ENCODE measurements around the gene ACVR1. TPM values are rescaled to one million over a fixed set of nuclear protein-coding genes. Genes with fewer than 3 reads are reported as not detected.

Gene ACVR1
- total RNA-seq, 1 experiment from 2014 or later = 17.1 TPM

DNA sequence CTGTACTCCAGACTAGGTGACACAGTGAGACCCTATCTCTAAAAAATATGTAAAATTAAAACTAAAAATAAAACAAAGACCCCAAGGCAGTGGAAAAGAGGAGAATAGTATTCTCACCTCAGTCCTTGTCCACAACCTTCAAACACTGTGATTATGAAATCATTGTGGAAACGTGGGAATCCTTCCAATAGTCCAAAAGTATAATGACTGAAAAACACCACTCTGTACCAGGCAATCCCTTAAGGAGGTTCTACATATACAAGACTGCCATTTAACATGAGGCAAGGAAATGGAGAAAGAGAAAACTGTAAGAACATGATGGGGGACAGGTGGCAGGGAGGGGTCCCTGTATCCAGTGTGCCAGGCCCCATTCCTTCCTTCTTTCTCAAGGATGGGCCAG is 66.1 kb downstream of the ACVR1 start:
- POLR2A ChIA-PET (ENCODE audit: low non-redundant PET) = no interaction called here
- no peak for DNase-seq (ENCODE audit: low spot score)
- BruUV-seq (replicated peaks) = no TSS peak
- H3K27me3 ChIP-seq (replicated peaks; ENCODE audit: insufficient read depth, low read depth, low read length, poor library complexity) = no peaks in the 10 kb centered on the region
- H3K27ac ChIP-seq (ENCODE audit: low read depth, low read length, poor library complexity, severe bottlenecking) = no peak overlapping the region
- H3K36me3 ChIP-seq (ENCODE audit: insufficient read depth, low read length, poor library complexity, severe bottlenecking) = no peaks in the 10 kb centered on the region
- CTCF ChIA-PET = no interaction called here
- H3K4me1 ChIP-seq (ENCODE audit: insufficient read depth, low read length, poor library complexity, severe bottlenecking) = peaks cover 21% of the 10 kb centered on the region
- H3K4me3 ChIP-seq (ENCODE audit: low read depth, low read length, poor library complexity, severe bottlenecking) = no peak overlapping the region
- intact Hi-C loops (cut with micrococcal nuclease; ENCODE audit: unreplicated experiment) = no loop called here
- TF ChIP-seq, protein P1, sequence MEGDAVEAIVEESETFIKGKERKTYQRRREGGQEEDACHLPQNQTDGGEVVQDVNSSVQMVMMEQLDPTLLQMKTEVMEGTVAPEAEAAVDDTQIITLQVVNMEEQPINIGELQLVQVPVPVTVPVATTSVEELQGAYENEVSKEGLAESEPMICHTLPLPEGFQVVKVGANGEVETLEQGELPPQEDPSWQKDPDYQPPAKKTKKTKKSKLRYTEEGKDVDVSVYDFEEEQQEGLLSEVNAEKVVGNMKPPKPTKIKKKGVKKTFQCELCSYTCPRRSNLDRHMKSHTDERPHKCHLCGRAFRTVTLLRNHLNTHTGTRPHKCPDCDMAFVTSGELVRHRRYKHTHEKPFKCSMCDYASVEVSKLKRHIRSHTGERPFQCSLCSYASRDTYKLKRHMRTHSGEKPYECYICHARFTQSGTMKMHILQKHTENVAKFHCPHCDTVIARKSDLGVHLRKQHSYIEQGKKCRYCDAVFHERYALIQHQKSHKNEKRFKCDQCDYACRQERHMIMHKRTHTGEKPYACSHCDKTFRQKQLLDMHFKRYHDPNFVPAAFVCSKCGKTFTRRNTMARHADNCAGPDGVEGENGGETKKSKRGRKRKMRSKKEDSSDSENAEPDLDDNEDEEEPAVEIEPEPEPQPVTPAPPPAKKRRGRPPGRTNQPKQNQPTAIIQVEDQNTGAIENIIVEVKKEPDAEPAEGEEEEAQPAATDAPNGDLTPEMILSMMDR (conservative IDR thresholded peaks at IDR 0.05; ENCODE audit: low read depth, low read length) = no peak
- no peak for TF ChIP-seq EZH2 (IDR thresholded peaks at IDR 0.05; ENCODE audit: borderline replicate concordance, low read depth, low read length, poor library complexity, severe bottlenecking)
- no peaks in the 10 kb centered on the region for H3K9me3 ChIP-seq (ENCODE audit: low read depth, low read length, poor library complexity, severe bottlenecking)

DNA sequence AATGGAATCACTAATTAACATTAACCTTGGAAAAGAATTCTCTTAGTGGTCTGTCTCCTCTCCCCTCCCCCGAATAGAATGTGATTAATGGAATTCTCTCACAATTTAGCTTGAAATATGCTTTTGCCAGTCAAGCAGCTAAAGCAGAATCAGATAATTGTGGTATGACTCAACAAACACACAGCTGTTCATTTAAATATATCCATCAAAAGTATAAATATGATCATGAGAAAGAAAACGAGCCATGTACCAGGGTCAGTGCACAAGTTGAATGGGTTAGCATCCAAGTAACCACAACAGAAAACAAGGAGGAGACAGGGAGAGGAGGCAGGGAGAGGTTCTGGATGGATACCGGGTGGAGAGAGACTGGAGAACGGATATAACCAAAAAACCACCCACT is 66.9 kb downstream of the ACVR1 start:
- CTCF ChIA-PET = no interaction called here
- H3K36me3 ChIP-seq (ENCODE audit: insufficient read depth, low read length, poor library complexity, severe bottlenecking) = no peaks in the 10 kb centered on the region
- intact Hi-C loops (cut with micrococcal nuclease; ENCODE audit: unreplicated experiment) = no loop called here
- BruUV-seq (replicated peaks) = no TSS peak
- peaks cover 21% of the 10 kb centered on the region for H3K4me1 ChIP-seq (ENCODE audit: insufficient read depth, low read length, poor library complexity, severe bottlenecking)
- no peak for DNase-seq (ENCODE audit: low spot score)
- POLR2A ChIA-PET (ENCODE audit: low non-redundant PET) = no interaction called here
- H3K9me3 ChIP-seq (ENCODE audit: low read depth, low read length, poor library complexity, severe bottlenecking) = no peaks in the 10 kb centered on the region
- H3K27ac ChIP-seq (ENCODE audit: low read depth, low read length, poor library complexity, severe bottlenecking) = no peak overlapping the region
- no peak overlapping the region for H3K4me3 ChIP-seq (ENCODE audit: low read depth, low read length, poor library complexity, severe bottlenecking)
- TF ChIP-seq EZH2 (IDR thresholded peaks at IDR 0.05; ENCODE audit: borderline replicate concordance, low read depth, low read length, poor library complexity, severe bottlenecking) = no peak
- TF ChIP-seq, protein P1 (conservative IDR thresholded peaks at IDR 0.05; ENCODE audit: low read depth, low read length) = no peak
- H3K27me3 ChIP-seq (replicated peaks; ENCODE audit: insufficient read depth, low read depth, low read length, poor library complexity) = no peaks in the 10 kb centered on the region

DNA sequence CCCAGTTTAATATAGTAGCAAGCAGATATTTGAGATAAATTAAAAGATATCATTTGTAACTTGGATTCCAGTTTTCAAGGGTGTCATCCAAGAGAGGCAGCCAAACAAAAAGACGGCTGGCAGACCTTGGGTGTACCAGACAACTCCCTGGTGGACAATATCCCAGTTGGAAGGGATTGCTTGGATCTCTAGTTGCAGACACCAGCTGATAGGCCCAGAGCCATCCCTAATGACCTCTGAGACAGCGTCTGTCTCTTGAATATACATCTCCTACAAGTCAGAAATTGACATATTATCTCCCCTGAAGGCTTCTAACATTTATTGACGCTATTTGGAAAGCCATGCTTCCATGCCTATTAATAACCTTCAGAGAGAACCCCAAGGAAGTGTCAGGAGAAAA is 67.7 kb downstream of the ACVR1 start:
- POLR2A ChIA-PET (ENCODE audit: low non-redundant PET) = no interaction called here
- intact Hi-C loops (cut with micrococcal nuclease; ENCODE audit: unreplicated experiment) = no loop called here
- no peaks in the 10 kb centered on the region for H3K27me3 ChIP-seq (replicated peaks; ENCODE audit: insufficient read depth, low read depth, low read length, poor library complexity)
- no peak overlapping the region for H3K4me3 ChIP-seq (ENCODE audit: low read depth, low read length, poor library complexity, severe bottlenecking)
- no TSS peak for BruUV-seq (replicated peaks)
- peaks cover 21% of the 10 kb centered on the region for H3K4me1 ChIP-seq (ENCODE audit: insufficient read depth, low read length, poor library complexity, severe bottlenecking)
- DNase-seq (ENCODE audit: low spot score) = no peak
- TF ChIP-seq, protein P1 (conservative IDR thresholded peaks at IDR 0.05; ENCODE audit: low read depth, low read length) = no peak
- TF ChIP-seq EZH2 (IDR thresholded peaks at IDR 0.05; ENCODE audit: borderline replicate concordance, low read depth, low read length, poor library complexity, severe bottlenecking) = no peak
- no peaks in the 10 kb centered on the region for H3K9me3 ChIP-seq (ENCODE audit: low read depth, low read length, poor library complexity, severe bottlenecking)
- H3K27ac ChIP-seq (ENCODE audit: low read depth, low read length, poor library complexity, severe bottlenecking) = no peak overlapping the region
- CTCF ChIA-PET = no interaction called here
- H3K36me3 ChIP-seq (ENCODE audit: insufficient read depth, low read length, poor library complexity, severe bottlenecking) = no peaks in the 10 kb centered on the region
